GM12892 (cell line): Measurements from ENCODE around the gene TPBGL.

Experiments used
- POLR2A ChIP-seq: IDR thresholded peaks from 2 replicates; pipeline ENCODE4 v1.6.1; 2011; ENCODE audit warnings: low read depth, low read length, control low read depth
- POLR2AphosphoS5 ChIP-seq: IDR thresholded peaks from 2 replicates; pipeline ENCODE4 v1.6.1; 2011; ENCODE audit warnings: low read depth, low read length, control low read depth

DNA sequence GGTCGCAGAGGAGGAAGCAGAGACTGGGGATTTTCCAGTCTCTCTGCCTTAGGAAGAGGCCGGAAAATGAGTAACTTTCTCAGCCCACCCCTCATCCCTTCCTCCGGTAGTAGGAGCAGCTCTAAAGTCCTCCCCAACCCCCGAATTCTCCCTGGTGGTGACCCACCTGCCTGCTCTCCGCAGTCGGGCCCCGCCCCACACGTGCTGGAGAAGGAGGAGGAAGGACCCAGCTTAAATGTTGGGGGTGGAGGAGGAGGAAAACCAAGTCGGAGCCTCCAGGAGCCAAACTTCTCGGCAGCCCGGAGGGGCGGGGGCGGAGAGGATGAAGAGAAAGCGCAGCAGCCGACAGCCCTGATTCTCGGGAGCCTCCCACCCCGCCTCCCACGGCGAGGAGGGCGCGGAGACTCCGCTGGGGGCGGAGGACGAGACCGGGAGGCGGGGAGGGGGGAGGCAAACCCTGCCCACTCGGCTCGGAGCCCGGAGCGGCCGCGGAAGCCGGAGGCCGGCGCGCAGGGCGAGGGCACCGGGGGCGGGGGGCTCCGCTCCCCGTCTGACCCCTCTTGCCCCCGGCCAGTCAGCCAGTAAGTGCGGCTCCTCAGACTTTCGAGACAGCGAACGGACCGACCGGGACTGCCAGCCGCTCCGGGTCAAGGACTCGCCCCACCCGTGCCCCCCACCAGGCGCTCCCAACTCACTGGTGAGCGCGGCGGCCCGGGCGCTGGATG, at the start of gene TPBGL:
- TF ChIP-seq POLR2AphosphoS5 = no peak
- TF ChIP-seq POLR2A = no peak
